GM12878 (cell line): ENCODE results near the gene UGT1A7. TPM values are rescaled to one million over a fixed set of nuclear protein-coding genes. Genes with fewer than 3 reads are reported as not detected.
"Not testable (repeated sequence)": the region's sequence is repeated elsewhere in the genome, so short reads cannot be mapped to it uniquely, and the experiment has no call there.

Experiments
- ATAC-seq: fragments of 200-7000 bp; cut with Tn5 transposase; 3 replicates; pipeline ENCODE4 v1.9.1; 2020; ENCODE audit warnings: mild to moderate bottlenecking, moderate library complexity
- BruUV-seq: library from RNA; stranded (reverse); fragments of 400-500 nt; replicated peaks from 2 replicates; lab custom pipeline; 2021; lab: Mats Ljungman, UMichigan
- CTCF ChIA-PET: fragments of 300-600 bp; sonication (Branson Sonifier 250); formaldehyde crosslinking; extraction: SDS; loops from one replicate; lab custom pipeline; 2021; ENCODE audit warnings: inconsistent platforms; lab: Yijun Ruan, JAX
- POLR2A ChIA-PET: fragments of 350-600 bp; formaldehyde crosslinking; extraction: SDS; loops from one replicate; lab custom pipeline; 2021; ENCODE audit warnings: inconsistent platforms; lab: Charles Lee
- RAD21 ChIA-PET: fragments of 300-600 bp; sonication (Branson Sonifier 250); formaldehyde crosslinking; loops from one replicate; lab custom pipeline; 2023; ENCODE audit warnings: antibody characterized with exemption; ENCODE audit not compliant: unreplicated experiment; lab: Charles Lee
- SMC1A ChIA-PET: fragments of 300-600 bp; sonication (Branson Sonifier 250); formaldehyde crosslinking; loops from one replicate; lab custom pipeline; 2023; ENCODE audit not compliant: unreplicated experiment, uncharacterized antibody; lab: Charles Lee
- DNase-seq: peaks from one replicate; pipeline ENCODE4 v3.0.0-alpha.2; 2011; ENCODE audit warnings: low read depth, low spot score
- FAIRE-seq: peaks from 3 replicates; lab custom pipeline; 2011; peaks lifted over from hg19 to GRCh38; lab: Jason Lieb, UNC
- H2AFZ ChIP-seq: 2 replicates; pipeline ENCODE4 v1.6.0; 2011; ENCODE audit warnings: low read depth, low read length, control low read depth; ENCODE audit not compliant: control insufficient read depth
- H3K27ac ChIP-seq: 2 replicates; pipeline ENCODE4 v1.5.1; 2011; ENCODE audit warnings: control low read depth; ENCODE audit not compliant: control insufficient read depth, insufficient read depth
- H3K27me3 ChIP-seq, 2 experiments: replicated peaks in 1 of 2; 2 replicates each; pipeline versions ENCODE4 v1.6.0 to v1.6.1; 2011; ENCODE audit warnings: low read length in 1 of 2; ENCODE audit not compliant: control insufficient read depth in 2 of 2, insufficient read depth in 2 of 2
- H3K36me3 ChIP-seq, 2 experiments: 2 replicates each; pipeline ENCODE4 v1.5.1; 2011; ENCODE audit warnings: low read length in 1 of 2; ENCODE audit not compliant: control insufficient read depth in 2 of 2, insufficient read depth in 2 of 2
- H3K4me1 ChIP-seq: 2 replicates; pipeline ENCODE4 v1.6.1; 2011; ENCODE audit warnings: mild to moderate bottlenecking, low read length, moderate library complexity, mixed read lengths; ENCODE audit not compliant: control insufficient read depth, insufficient read depth
- H3K4me2 ChIP-seq: 2 replicates; pipeline ENCODE4 v1.6.0; 2011; ENCODE audit warnings: control low read depth; ENCODE audit not compliant: control insufficient read depth, insufficient read depth
- H3K4me3 ChIP-seq: fragments of 200-600 bp; sonication (generic); 2 replicates; pipeline ENCODE4 v1.5.1; 2016
- H3K79me2 ChIP-seq: 2 replicates; pipeline ENCODE4 v1.6.0; 2011; ENCODE audit warnings: low read length; ENCODE audit not compliant: control insufficient read depth, insufficient read depth
- H3K9ac ChIP-seq: 2 replicates; pipeline ENCODE4 v1.8.0; 2011; ENCODE audit warnings: low read length, control low read depth, mixed read lengths; ENCODE audit not compliant: control insufficient read depth, insufficient read depth
- H3K9me3 ChIP-seq: replicated peaks from 3 replicates; pipeline ENCODE4 v1.5.1; 2011; ENCODE audit warnings: mild to moderate bottlenecking, low read length; ENCODE audit not compliant: control insufficient read depth, insufficient read depth
- H4K20me1 ChIP-seq: 2 replicates; pipeline ENCODE4 v1.6.0; 2011; ENCODE audit not compliant: control insufficient read depth, insufficient read depth
- CHD1 ChIP-seq: IDR thresholded peaks from 2 replicates; pipeline ENCODE4 v1.6.1; 2012; ENCODE audit warnings: low read depth, low read length, improper control_type of control experiment
- CREB1 ChIP-seq: IDR thresholded peaks from 2 replicates; pipeline ENCODE4 v1.6.1; 2012; ENCODE audit warnings: low read depth, mild to moderate bottlenecking, inconsistent platforms
- EGR1 ChIP-seq, 2 experiments: IDR thresholded peaks; 1 replicate in 1 of 2; 2 replicates in 1 of 2; pipeline ENCODE4 v1.6.1; 2011 to 2012; ENCODE audit warnings: low read depth in 2 of 2, low read length in 2 of 2, borderline replicate concordance in 1 of 2, mild to moderate bottlenecking in 1 of 2, moderate library complexity in 1 of 2
- HCFC1 ChIP-seq: fragments of 150-350 bp; IDR thresholded peaks from 2 replicates; pipeline ENCODE4 v1.6.1; 2014; ENCODE audit warnings: low read length
- MTA3 ChIP-seq: IDR thresholded peaks from 2 replicates; pipeline ENCODE4 v1.6.1; 2012; ENCODE audit warnings: low read length, inconsistent platforms, borderline replicate concordance
- NR2C1 ChIP-seq: fragments of 450-650 bp; IDR thresholded peaks from 2 replicates; pipeline ENCODE4 v1.6.1; 2017; ENCODE audit warnings: antibody characterized with exemption, mild to moderate bottlenecking, moderate library complexity
- POLR2A ChIP-seq: IDR thresholded peaks from 2 replicates; pipeline ENCODE4 v1.6.1; 2011; ENCODE audit warnings: low read depth, mild to moderate bottlenecking, low read length
- RCOR1 ChIP-seq: conservative IDR thresholded peaks from 2 replicates; pipeline ENCODE4 v1.6.1; 2012; ENCODE audit warnings: low read depth, low read length, improper control_type of control experiment
- ZNF217 ChIP-seq: fragments of 450-650 bp; IDR thresholded peaks from 2 replicates; pipeline ENCODE4 v1.6.1; 2017; ENCODE audit warnings: antibody characterized with exemption, mild to moderate bottlenecking
- ZNF384 ChIP-seq: IDR thresholded peaks from 2 replicates; pipeline ENCODE4 v1.6.1; 2012; ENCODE audit warnings: low read depth, mild to moderate bottlenecking, low read length, improper control_type of control experiment, borderline replicate concordance
- WGBS: methylation state at CpG from one replicate; pipeline ENCODE4 v1.1.6; 2016; ENCODE audit warnings: low lambda C conversion rate; ENCODE audit not compliant: insufficient replicate concordance, insufficient coverage; ENCODE audit errors: missing lambda C conversion rate; 5-methylcytosine and 5-hydroxymethylcytosine counted together
- in situ Hi-C: fragments of 300-500 bp; cut with MboI; formaldehyde crosslinking; loops from 9 replicates; pipeline ENCODE4 v1.14.3; 2018; ENCODE audit warnings: mixed read lengths
- intact Hi-C: fragments of 100-400 bp; cut with micrococcal nuclease; formaldehyde crosslinking; loops from one replicate; pipeline ENCODE4 v1.14.2; 2022; ENCODE audit not compliant: unreplicated experiment
- polyA plus RNA-seq, 11 experiments: library from polyadenylated mRNA; depleted of rRNA in 4 of 11; unstranded in 6 of 11; stranded (reverse) in 5 of 11; fragments of >200 nt; fragmentation: Nextera tagmentation in 4 of 11; fragmentation: Illumina TruSeq in 1 of 11; extraction: Ambion mirVana in 4 of 11; extraction: Trizol in 1 of 11; gene quantifications; 1 replicate in 1 of 11; 2 replicates in 10 of 11; pipeline versions ENCODE4 v1.2.1 to v1.2.3, GENCODE V29; 2011 to 2016; ENCODE audit warnings: inconsistent platforms in 2 of 11, missing spikeins in 2 of 11, low read depth in 1 of 11
- total RNA-seq, 4 experiments: library from RNA; depleted of rRNA in 3 of 4; stranded (reverse); fragments of >200 nt in 3 of 4; fragmentation: Illumina TruSeq in 1 of 4; extraction: Trizol in 1 of 4; gene quantifications; 2 replicates each; pipeline versions ENCODE4 v1.2.1 to v1.2.3, GENCODE V29; 2013 to 2021
- TF ChIP-seq, protein P1 (sequence below): fragments of 450-650 bp; formaldehyde crosslinking; IDR thresholded peaks from 2 replicates; pipeline ENCODE4 v1.4.0; 2020; ENCODE audit warnings: mild to moderate bottlenecking, moderate library complexity
- TF ChIP-seq, protein P2 (sequence below): IDR thresholded peaks from 2 replicates; pipeline ENCODE4 v1.6.1; 2012; ENCODE audit warnings: low read depth, low read length, improper control_type of control experiment
- TF ChIP-seq, protein P3 (sequence below): fragments of 450-650 bp; IDR thresholded peaks from 2 replicates; pipeline ENCODE4 v1.6.1; 2014; ENCODE audit warnings: mild to moderate bottlenecking

Gene UGT1A7
- total and polyA plus RNA-seq, 10 of the 15 experiments (the other 5 are each of a cell fraction or from before 2014, with no cell fraction given) = not detected

DNA sequence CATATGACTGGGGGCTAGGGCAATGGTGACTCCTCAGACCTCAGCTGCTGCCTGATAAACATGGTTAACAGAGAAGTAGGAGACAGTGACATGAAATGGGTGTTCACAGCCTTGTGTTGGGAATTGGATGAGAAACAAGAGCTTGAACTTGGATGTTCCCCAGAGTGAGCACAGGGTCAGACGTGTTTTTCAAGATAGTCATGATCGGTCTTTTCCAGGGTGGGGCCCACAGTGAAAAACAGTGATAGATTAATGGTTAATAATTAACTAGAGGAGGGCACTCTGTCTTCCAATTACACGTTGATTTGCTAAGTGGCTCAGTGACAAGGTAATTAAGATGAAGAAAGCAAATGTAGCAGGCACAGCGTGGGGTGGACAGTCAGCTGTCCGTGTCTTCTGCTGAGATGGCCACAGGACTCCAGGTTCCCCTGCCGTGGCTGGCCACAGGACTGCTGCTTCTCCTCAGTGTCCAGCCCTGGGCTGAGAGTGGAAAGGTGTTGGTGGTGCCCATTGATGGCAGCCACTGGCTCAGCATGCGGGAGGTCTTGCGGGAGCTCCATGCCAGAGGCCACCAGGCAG, 47.1 kb downstream of the UGT1A7 start, which contains the start of gene UGT1A3:
Gene UGT1A3, plus strand, starts transcription at position 320 of the 579 bp plus-strand sequence. Its CDS starts 85 bp downstream, at position 405.
- Histone ChIP-seq H4K20me1 (no peaks in the 10 kb centered on the region), H3K4me2 (no peak within 1 kb of the TSS), H3K9me3 (no peaks in the 10 kb centered on the region), H3K27me3 (no peaks in the 10 kb centered on the region), H3K4me3 (no peak within 1 kb of the TSS), H3K79me2 (no peaks in the 10 kb centered on the region), H3K9ac (no peak within 1 kb of the TSS), H3K36me3 (no peaks in the 10 kb centered on the region), H2AFZ (no peak within 1 kb of the TSS), H3K4me1 (no peaks in the 10 kb centered on the region), H3K27ac (no peak within 1 kb of the TSS)
- WGBS = 26% methylated on average over 8 of the region's 8 CpGs
- ChIA-PET RAD21 (no interaction called here), POLR2A (no interaction called here), SMC1A (no interaction called here), CTCF (no interaction called here)
- intact Hi-C loops (no loop called here), in situ Hi-C loops (no loop called here)
- BruUV-seq = no TSS peak
- ATAC-seq (no peak), FAIRE-seq (no peak), DNase-seq (no peak)
- TF ChIP-seq CHD1 (no peak), ZNF384 (no peak), MTA3 (no peak), CREB1 (no peak), RCOR1 (no peak), HCFC1 (no peak), ZNF217 (no peak), EGR1 (IDR thresholded peaks at IDR 0.05; ENCODE audit: borderline replicate concordance in 1 of 2, low read depth in 2 of 2, low read length in 2 of 2) (no peak), NR2C1 (no peak), POLR2A (no peak)
- TF ChIP-seq, protein P1, sequence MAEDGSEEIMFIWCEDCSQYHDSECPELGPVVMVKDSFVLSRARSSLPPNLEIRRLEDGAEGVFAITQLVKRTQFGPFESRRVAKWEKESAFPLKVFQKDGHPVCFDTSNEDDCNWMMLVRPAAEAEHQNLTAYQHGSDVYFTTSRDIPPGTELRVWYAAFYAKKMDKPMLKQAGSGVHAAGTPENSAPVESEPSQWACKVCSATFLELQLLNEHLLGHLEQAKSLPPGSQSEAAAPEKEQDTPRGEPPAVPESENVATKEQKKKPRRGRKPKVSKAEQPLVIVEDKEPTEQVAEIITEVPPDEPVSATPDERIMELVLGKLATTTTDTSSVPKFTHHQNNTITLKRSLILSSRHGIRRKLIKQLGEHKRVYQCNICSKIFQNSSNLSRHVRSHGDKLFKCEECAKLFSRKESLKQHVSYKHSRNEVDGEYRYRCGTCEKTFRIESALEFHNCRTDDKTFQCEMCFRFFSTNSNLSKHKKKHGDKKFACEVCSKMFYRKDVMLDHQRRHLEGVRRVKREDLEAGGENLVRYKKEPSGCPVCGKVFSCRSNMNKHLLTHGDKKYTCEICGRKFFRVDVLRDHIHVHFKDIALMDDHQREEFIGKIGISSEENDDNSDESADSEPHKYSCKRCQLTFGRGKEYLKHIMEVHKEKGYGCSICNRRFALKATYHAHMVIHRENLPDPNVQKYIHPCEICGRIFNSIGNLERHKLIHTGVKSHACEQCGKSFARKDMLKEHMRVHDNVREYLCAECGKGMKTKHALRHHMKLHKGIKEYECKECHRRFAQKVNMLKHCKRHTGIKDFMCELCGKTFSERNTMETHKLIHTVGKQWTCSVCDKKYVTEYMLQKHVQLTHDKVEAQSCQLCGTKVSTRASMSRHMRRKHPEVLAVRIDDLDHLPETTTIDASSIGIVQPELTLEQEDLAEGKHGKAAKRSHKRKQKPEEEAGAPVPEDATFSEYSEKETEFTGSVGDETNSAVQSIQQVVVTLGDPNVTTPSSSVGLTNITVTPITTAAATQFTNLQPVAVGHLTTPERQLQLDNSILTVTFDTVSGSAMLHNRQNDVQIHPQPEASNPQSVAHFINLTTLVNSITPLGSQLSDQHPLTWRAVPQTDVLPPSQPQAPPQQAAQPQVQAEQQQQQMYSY (CRISPR knock-in tag) = no peak
- TF ChIP-seq, protein P2, sequence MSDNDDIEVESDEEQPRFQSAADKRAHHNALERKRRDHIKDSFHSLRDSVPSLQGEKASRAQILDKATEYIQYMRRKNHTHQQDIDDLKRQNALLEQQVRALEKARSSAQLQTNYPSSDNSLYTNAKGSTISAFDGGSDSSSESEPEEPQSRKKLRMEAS = no peak
- TF ChIP-seq, protein P3, sequence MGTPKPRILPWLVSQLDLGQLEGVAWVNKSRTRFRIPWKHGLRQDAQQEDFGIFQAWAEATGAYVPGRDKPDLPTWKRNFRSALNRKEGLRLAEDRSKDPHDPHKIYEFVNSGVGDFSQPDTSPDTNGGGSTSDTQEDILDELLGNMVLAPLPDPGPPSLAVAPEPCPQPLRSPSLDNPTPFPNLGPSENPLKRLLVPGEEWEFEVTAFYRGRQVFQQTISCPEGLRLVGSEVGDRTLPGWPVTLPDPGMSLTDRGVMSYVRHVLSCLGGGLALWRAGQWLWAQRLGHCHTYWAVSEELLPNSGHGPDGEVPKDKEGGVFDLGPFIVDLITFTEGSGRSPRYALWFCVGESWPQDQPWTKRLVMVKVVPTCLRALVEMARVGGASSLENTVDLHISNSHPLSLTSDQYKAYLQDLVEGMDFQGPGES = no peak

DNA sequence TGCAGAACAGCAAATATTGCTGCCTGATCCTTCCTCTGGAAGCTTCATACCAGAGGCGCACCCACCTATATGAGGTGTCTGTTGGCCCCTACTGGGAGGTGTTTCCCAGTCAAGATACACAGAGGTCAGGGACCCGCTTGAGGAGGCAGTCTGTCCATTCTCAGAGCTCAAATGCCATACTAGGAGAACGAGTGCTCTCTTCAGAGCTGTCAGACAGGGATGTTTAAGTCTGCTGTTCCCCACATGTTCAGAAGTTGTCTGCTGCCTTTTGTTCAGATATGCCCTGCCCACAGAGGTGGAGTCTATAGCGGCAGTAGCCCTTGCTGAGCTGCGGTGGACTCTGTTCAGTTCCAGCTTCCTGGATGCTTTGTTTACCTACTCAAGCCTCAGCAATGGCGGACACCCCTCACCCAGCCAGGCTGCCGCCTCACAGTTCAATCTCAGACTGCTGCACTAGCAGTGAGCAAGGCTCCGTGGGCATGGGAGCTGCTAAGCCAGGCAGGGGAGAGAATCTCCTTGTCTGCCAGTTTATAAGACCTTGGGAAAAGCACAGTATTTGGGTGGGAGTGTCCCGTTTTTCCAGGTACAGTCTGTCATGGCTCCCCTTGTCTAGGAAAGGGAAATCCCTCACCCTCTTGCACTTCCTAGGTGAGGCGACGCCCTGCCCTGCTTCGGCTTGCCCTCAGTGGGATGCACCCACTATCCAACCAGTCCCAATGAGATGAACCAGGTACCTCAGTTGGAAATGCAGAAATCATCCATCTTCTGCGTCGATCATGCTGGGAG, 55.4 kb downstream of the UGT1A7 start:
- H3K36me3 ChIP-seq, BruUV-seq, H3K4me2 ChIP-seq, FAIRE-seq, ATAC-seq, CTCF ChIA-PET, H3K27ac ChIP-seq, RAD21 ChIA-PET, DNase-seq, in situ Hi-C loops, H3K9me3 ChIP-seq, POLR2A ChIA-PET, intact Hi-C loops, H3K27me3 ChIP-seq, H2AFZ ChIP-seq, H3K4me1 ChIP-seq, H3K79me2 ChIP-seq, H3K9ac ChIP-seq, H3K4me3 ChIP-seq, H4K20me1 ChIP-seq: not testable (repeated sequence)
- WGBS = 42% methylated on average over 14 of the region's 14 CpGs
- SMC1A ChIA-PET = interaction anchor here (0.7 kb wide), 1 partner anchor 31 kb away, joined by 3 read pairs; no protein-coding TSS in a partner anchor
